PC-3 (cell line): Measurements from ENCODE around the gene C7orf33.

ENCODE experiments used
- CTCF ChIP-seq: fragments of 300-600 bp; sonication (generic); conservative IDR thresholded peaks from 2 replicates; pipeline ENCODE4 v1.5.1; 2017; ENCODE audit warnings: antibody characterized with exemption, low read depth, mild to moderate bottlenecking, low read length
- EZH2 ChIP-seq: fragments of 300-600 bp; sonication (generic); IDR thresholded peaks from one replicate; pipeline ENCODE4 v1.6.1; 2017; ENCODE audit warnings: antibody characterized with exemption, mild to moderate bottlenecking, low read length; ENCODE audit not compliant: unreplicated experiment

GRCh38 chr7:148598351-148598750 lies 7.8 kb downstream of the C7orf33 start:
- no peak for TF ChIP-seq EZH2
- no peak for TF ChIP-seq CTCF
